WI38 (cell line): Measurements from ENCODE around the gene NCBP3.
"Not testable (repeated sequence)": the region's sequence is repeated elsewhere in the genome, so short reads cannot be mapped to it uniquely, and the experiment has no call there.

Experiments
- H3K4me3 ChIP-seq: 2 replicates; pipeline ENCODE4 v1.5.1; 2011; ENCODE audit warnings: low read depth, mild to moderate bottlenecking, control low read depth, low read length
- TF ChIP-seq, protein P1 (sequence below): IDR thresholded peaks from 2 replicates; pipeline ENCODE4 v1.5.1; 2012; ENCODE audit warnings: low read depth, mild to moderate bottlenecking, control low read depth, low read length

NCBP3 gene

DNA sequence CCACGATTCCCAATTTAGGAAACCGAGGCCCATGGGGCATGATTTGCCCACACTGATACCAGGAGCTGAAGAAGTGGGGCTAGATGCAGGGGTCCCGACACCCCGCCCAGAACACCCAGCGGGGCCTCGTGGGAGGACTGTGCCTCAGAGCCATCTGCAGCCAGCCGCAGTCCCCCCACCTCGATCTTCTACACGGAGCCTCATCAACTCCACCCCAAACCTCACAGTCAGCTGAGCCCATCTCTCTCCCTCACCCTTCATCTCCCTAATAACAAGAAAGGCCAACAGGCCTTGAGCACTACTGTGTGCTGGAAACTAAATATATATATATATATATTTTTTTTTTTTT is 49.2 kb downstream of the NCBP3 start:
- H3K4me3 ChIP-seq, result no peak overlapping the region
- TF ChIP-seq, protein P1, sequence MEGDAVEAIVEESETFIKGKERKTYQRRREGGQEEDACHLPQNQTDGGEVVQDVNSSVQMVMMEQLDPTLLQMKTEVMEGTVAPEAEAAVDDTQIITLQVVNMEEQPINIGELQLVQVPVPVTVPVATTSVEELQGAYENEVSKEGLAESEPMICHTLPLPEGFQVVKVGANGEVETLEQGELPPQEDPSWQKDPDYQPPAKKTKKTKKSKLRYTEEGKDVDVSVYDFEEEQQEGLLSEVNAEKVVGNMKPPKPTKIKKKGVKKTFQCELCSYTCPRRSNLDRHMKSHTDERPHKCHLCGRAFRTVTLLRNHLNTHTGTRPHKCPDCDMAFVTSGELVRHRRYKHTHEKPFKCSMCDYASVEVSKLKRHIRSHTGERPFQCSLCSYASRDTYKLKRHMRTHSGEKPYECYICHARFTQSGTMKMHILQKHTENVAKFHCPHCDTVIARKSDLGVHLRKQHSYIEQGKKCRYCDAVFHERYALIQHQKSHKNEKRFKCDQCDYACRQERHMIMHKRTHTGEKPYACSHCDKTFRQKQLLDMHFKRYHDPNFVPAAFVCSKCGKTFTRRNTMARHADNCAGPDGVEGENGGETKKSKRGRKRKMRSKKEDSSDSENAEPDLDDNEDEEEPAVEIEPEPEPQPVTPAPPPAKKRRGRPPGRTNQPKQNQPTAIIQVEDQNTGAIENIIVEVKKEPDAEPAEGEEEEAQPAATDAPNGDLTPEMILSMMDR, result no peak

DNA sequence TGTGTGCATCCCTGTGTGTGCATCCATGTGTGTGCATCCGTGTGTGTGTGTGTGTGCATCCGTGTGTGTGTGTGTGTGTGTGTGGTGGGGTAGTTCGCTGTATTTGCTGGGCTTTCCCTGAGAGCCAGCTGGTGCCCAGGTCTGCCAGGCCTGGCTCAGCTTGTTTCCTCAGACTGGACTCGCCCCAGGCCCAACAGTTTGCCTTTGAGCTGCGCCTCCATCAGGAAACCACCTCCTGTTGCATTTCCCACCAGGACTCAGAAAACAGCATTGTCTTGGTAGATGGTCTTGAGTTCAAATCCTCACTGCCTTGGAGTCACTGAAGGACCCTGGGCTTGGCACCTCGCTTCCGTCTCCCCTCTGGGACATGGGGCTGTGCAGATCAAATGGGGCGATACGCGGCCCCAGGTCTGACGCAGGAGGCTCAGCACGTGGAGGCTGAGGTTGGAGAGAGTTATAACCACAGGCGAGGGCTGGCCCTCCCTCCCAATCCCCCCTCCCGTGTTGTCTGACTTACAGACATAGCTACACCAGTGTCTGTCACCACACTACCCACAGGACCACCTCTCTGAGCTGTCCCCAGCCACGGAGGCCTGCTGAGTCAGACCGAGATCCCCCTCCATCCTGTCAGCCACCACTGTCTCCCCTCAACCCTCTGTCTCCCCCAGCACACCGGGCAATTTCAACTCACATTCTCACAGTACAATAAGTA is 49.8 kb downstream of the NCBP3 start:
- TF ChIP-seq, protein P1, result no peak

GRCh38 chr17:3795390-3796102 is 50.5 kb downstream of the NCBP3 start:
- TF ChIP-seq, protein P1, result no peak

More for the DNA sequence above, 49.8 kb downstream of the NCBP3 start:
- no peak overlapping the region for H3K4me3 ChIP-seq

DNA sequence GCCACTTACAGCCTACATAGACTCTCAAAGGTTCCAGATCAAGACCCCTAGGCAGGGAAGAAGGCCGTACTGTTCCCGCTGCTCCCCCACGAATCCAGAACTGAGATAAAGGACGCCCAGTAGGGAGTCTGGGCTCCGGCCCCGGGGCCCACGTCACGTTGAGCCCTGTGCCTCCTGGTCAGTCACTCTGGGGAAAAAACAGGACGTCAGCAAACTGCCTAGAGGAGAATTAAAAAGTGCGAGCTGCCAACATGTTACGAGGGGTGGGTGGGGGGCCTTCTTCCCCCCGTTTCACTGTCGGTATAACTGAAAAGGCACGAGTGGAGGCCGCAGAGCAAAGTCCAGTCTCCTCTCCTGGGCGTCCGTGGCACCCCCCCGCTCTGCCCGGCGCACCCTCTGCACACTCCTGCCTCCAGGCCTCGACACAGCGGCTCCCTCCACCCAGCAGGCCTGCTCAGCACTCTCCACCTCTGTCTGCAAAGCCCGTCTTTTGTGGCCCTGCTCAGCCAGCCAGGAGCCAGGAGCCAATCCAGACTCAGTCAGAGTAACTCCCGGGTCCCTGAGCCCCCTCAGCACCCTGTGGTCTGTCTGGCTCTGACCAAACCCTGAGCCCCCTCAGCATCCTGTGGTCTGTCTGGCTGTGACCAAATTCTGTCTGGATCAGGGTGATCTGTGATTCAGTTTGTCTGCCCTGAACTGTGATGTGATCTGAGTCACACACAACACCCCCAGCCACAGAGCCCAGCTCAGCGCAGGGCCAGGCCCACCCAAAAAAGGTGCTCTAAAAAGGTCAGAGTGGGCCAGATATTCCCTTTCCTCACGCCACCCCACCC is 51.3 kb downstream of the NCBP3 start:
- TF ChIP-seq, protein P1, result no peak
- no peak overlapping the region for H3K4me3 ChIP-seq

More at GRCh38 chr17:3795390-3796102, 50.5 kb downstream of the NCBP3 start:
- H3K4me3 ChIP-seq, result no peak overlapping the region

GRCh38 chr17:3794152-3794551 is 51.9 kb downstream of the NCBP3 start:
- H3K4me3 ChIP-seq, result not testable (repeated sequence)

DNA sequence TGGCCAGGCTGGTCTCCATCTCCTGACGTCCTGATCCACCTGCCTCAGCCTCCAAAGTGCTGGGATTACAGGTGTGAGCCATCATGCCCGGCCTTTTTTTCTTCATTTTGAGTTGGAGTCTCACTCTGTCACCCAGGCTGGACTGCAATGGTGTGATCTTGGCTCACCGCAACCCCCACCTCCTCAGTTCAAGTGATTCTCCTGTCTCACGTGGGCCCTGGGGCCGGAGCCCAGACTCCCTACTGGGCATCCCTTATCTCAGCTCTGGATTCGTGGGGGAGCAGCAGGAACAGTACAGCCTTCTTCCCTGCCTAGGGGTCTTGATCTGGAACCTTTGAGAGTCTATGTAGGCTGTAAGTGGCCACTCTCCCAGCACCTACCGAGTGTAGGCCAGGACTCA is 52.8 kb downstream of the NCBP3 start:
- H3K4me3 ChIP-seq, result not testable (repeated sequence)

DNA sequence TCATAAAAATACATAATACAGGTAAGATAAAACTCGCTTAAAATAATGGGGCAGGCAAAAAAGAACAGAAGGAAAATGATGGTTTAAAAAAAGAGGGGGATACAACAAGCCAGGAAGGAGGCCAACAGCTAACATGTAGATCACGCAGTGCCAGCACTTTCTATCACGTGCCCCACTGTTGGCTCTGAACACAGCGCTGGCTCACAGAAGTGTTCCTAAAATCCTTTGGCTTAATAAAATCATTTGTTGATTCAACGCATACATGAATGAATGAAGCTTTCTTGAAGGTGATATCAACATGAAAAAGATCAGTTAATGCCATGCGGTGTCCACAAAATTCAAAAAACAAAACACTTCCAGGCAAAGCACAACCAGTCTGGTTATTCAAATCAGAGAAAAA is 53.6 kb downstream of the NCBP3 start:
- TF ChIP-seq, protein P1, result no peak

DNA sequence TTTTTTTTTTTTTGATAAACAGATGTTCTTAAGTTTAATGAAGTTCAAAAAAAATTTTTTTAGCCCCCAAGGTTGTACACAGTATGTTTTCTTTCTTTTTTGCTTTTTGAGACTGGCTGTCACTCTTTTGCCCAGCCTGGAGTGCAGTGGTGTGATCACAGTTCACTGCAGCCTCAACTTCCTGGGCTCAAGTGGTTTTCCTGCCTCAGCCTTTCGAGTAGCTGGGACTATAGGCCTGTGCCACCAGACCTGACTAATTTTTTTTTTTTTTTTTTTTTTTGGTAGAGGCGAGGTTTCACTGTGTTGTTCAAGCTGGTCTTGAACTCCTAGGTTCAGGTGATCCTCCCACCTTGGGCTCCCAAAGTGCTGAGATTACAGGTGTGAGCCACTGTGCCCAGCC is 57.8 kb downstream of the NCBP3 start:
- TF ChIP-seq, protein P1, result no peak
- H3K4me3 ChIP-seq, result no peak overlapping the region

More for the DNA sequence above, 53.6 kb downstream of the NCBP3 start:
- no peak overlapping the region for H3K4me3 ChIP-seq

DNA sequence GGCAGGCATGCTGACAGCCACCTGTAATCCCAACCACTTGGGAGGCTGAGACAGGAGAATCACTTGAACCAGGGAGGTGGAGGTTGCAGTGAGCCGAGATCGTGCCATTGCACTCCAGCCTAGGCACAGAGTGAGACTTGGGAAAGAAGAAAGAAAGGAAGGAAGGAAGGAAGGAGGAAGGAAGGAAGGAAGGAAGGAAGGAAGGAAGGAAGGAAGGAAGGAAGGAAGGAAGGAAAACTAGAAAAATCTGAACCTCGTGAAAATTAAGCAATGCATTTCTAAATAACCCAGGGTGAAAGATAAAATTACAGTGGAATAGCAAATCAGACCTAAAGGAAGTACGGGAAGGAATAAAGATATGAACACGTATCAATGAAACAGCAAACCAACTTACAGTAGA is 60.7 kb downstream of the NCBP3 start:
- not testable (repeated sequence) for H3K4me3 ChIP-seq
